DMS153 treated with DMSO at 0.1 percent for 48 hours (cell line): Measurements from ENCODE around the gene CCSER1.
"Not testable (repeated sequence)": the region's sequence is repeated elsewhere in the genome, so short reads cannot be mapped to it uniquely, and the experiment has no call there.

ENCODE experiments used
- DNase-seq: peaks from one replicate; lab custom pipeline; 2025; ENCODE audit not compliant: unreplicated experiment; lab: John Stamatoyannopoulos, UW

CCSER1 gene

GRCh38 chr4:90425893-90426292 lies 298.7 kb downstream of the CCSER1 start:
- DNase-seq, result no peak

GRCh38 chr4:90438522-90438921 lies 311.3 kb downstream of the CCSER1 start:
- no peak for DNase-seq

GRCh38 chr4:90441770-90442169 lies 314.6 kb downstream of the CCSER1 start:
- no peak for DNase-seq

- no peak for DNase-seq
These were observed 315.4 kb downstream of the CCSER1 start for GRCh38 chr4:90442619-90443018.

GRCh38 chr4:90443231-90443630 lies 316.0 kb downstream of the CCSER1 start:
- DNase-seq, result no peak

- DNase-seq, result no peak
These were observed 317.7 kb downstream of the CCSER1 start for GRCh38 chr4:90444904-90445303.

- DNase-seq, result no peak
These were observed 318.2 kb downstream of the CCSER1 start for GRCh38 chr4:90445380-90445779.

GRCh38 chr4:90449626-90450025 lies 322.4 kb downstream of the CCSER1 start:
- DNase-seq, result no peak

GRCh38 chr4:90456891-90457290 lies 329.7 kb downstream of the CCSER1 start:
- no peak for DNase-seq

GRCh38 chr4:90457817-90458216 lies 330.6 kb downstream of the CCSER1 start:
- DNase-seq, result no peak

- DNase-seq, result no peak
These were observed 331.4 kb downstream of the CCSER1 start for GRCh38 chr4:90458576-90458975.

GRCh38 chr4:90474484-90474883 lies 347.3 kb downstream of the CCSER1 start:
- no peak for DNase-seq

- DNase-seq, result no peak
These were observed 348.8 kb downstream of the CCSER1 start for GRCh38 chr4:90476019-90476418.

GRCh38 chr4:90476586-90476985 lies 349.4 kb downstream of the CCSER1 start:
- no peak for DNase-seq

- not testable (repeated sequence) for DNase-seq
These were observed 357.7 kb downstream of the CCSER1 start for GRCh38 chr4:90484894-90485293.

GRCh38 chr4:90486346-90486745 lies 359.2 kb downstream of the CCSER1 start:
- DNase-seq, result no peak

GRCh38 chr4:90495211-90495610 lies 368.0 kb downstream of the CCSER1 start:
- no peak for DNase-seq

- DNase-seq, result peak; percentile 21
These were observed 368.7 kb downstream of the CCSER1 start for GRCh38 chr4:90495936-90496335.

GRCh38 chr4:90498175-90498574 lies 371.0 kb downstream of the CCSER1 start:
- no peak for DNase-seq

- no peak for DNase-seq
These were observed 376.5 kb downstream of the CCSER1 start for GRCh38 chr4:90503677-90504076.

- no peak for DNase-seq
These were observed 388.0 kb downstream of the CCSER1 start for GRCh38 chr4:90515191-90515590.

GRCh38 chr4:90528551-90528950 lies 401.4 kb downstream of the CCSER1 start:
- DNase-seq, result no peak

- peak; percentile 11 for DNase-seq
These were observed 409.2 kb downstream of the CCSER1 start for GRCh38 chr4:90536408-90536807.

- DNase-seq, result no peak
These were observed 410.3 kb downstream of the CCSER1 start for GRCh38 chr4:90537491-90537890.
